Measurements from ENCODE around the gene MED22.

DNA sequence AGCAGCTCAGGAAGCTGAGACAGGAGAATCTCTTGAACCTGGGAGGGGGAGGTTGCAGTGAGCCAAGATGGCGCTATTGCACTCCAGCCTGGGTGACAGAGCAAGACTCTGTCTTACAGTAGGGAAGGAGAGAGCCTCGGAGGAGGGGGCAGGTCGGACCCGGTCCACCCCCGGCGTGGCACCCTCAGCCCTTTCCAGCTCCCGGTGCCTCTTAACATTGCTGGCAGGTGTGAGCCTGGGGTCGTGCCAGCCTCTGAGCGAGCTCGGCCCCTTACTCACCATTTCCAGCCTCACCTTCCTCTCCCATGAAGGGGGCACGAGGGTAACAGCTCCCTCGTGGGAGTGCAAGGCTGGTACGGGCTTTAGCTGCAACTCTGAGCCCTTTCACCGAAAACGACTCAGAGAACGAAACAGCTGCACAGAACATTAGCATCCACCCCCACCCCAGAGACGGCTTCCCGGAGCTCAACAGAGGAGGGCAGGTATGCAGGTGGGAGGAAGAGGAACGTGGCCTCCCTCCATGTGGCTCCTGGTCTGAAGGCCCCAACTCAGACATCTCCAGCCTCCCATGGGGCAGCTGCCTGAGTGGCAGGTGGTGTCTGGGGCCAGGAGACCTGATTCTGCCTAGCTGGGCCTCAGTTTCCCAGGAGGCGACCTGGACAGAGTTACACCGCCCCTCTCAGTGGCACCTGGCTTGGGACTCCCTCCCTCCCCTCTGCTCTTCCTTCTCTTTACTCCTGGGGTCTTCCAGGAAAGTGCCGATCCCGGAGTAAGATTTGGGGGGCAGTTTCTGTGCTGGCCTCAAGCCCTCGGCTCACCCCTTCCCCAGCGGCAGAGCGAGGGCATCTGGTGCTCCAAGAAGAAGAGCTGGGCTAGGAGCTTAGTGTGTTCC is 44.4 kb downstream of the MED22 start:
- no peak for TF ChIP-seq MAX (IDR thresholded peaks at IDR 0.05)
- no peak for TF ChIP-seq EP300 (IDR thresholded peaks at IDR 0.05; ENCODE audit: borderline replicate concordance)
